DMS114 treated with DMSO at 0.1 percent for 48 hours (cell line): ENCODE measurements around the gene ULBP1.
A peak's percentile ranks its signal among the peaks of the same experiment; 100 is the strongest.
"Not testable (repeated sequence)": the region's sequence is repeated elsewhere in the genome, so short reads cannot be mapped to it uniquely, and the experiment has no call there.

ENCODE experiments used
- DNase-seq: peaks from one replicate; lab custom pipeline; 2025; ENCODE audit not compliant: unreplicated experiment; lab: John Stamatoyannopoulos, UW

The ULBP1 gene

DNA sequence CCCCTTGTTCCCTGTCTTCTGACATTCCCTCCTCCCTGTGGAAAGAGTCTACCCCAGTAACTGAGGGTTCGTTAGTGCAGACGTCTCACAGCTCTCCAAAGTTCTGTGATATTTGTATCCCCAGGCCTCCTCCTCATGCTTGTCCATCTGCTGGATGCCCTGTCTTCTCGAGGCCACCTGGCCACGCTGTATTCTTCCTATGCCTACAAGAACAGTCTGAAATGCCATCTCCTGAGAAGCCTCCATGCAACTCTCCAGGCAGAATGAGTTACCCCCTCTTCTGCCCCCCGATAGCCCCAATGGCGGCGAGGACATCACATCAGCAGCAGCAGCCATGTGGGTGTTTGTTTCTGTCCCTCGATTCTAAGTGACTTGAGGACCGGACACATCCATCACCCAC, 12.6 kb upstream of the ULBP1 start:
- no peak for DNase-seq

DNA sequence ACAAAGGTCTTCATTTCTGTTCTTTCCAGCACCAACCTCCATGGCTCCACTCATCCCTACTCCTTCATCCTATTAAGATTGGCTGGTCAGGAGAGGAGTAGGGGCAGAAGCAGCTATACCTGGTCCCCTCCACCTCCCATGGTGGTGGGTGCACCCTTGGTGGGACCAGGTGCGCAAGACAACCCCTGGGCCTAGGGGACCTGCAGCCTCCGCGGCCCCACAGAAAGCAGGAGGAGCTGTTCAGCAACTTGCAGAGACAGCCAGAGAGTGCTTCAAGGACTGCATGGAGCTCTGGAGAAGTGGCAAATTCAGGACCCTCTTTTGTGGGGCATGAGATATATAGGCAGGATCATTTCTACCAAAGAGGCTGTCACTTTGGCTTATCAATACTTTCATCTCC, 12.1 kb upstream of the ULBP1 start:
- no peak for DNase-seq

DNA sequence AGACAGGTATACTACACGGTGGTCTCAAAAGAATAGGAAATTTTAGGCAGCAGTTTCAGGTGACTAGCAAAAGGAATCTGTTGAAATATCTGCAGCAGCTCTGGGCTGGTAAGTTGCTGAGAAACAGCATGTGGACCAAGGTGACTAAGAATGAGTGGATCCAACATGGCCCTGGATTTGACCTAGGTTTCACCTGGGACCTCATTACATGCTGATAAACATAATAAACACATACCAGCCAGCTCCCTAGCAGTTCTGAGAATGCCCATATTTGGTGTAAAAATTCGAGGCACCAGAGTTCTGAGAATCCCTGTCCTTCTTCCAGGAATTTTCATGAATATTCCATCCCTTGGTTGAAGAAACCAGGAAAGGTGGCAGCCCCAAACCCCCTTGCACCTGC, 10.4 kb upstream of the ULBP1 start:
- not testable (repeated sequence) for DNase-seq

DNA sequence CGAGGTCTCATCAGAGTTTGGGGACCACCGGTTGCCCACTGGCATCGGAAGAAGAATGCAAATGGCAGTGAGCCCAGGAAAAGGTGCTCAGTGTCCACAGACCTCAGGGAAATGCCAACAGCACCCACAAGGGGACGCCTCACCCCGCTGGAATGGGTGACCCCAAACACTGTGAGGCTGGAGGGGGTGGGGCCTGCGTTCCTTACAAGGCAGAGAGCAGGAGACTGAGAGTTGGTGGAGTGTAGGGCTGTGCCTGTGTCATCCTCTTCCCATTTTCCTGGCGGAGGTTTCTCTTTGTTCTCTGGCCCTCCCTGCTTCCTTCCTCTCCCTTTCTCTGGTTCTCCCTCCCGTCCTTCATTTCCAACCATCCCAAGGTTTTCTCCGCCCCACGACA, 9.8 kb upstream of the ULBP1 start:
- DNase-seq, result not testable (repeated sequence)

DNA sequence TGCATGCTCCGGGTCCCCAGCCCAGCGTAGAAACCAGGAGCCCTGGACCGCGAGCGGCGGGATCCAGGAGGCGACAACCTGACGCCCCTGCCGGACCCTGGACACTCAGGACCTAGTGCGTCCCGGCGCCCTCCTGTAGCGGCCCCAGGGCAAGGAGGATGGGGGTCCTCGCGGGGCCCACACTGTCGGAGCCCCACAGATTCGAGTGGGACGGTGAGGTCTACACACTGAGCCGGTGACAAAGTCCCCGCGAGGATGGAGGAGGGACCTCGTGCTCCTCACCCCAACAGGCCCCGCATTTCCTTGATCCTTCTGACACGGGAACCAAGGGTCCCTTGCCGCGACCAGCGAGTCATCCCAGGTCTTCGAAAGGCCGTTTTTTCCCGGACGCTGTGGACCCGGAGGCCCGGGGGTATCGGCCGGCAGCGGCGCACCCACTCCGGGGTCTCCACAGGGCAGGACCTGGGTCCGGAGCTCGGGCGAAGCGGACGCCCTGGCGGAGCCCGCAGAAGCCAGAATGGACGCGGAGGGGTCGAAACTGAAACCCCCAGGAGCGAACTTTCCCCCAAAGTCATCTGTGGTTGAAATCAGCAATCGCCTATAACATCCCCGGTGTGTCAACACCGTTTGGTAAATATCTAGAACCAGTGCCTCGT, 9.3 kb upstream of the ULBP1 start:
- DNase-seq, result not testable (repeated sequence)

DNA sequence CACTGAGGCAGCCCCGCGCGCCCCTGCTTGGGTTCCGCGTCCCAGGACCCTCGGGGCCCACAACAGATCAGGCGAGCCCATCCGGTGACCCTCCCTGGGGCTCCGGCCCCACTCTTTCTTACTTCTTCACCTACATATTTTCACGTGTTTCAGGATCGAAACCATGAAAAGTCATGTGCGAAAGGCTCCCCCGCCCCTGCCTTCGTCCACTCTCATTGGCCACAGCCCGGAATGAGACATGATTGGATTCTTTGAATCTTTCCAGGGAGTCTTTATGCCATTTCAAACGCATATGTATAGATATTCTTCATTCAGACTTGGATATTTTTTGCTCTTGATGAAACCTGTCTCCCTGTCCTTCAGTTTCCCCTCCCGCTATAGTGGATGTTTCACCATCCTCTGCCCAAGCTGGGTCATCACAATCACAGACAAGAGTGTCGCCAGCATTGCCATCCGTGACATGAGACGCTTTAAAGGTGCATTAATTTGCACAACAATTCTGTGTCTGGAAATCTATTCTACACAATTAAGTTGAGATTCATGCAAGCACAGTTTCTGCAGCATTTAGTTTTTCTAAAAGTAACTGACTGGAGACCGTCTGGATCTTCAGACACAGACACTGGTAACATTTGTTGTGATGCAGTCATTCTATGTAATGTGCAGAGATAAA, 8.6 kb upstream of the ULBP1 start:
- DNase-seq, result not testable (repeated sequence)

DNA sequence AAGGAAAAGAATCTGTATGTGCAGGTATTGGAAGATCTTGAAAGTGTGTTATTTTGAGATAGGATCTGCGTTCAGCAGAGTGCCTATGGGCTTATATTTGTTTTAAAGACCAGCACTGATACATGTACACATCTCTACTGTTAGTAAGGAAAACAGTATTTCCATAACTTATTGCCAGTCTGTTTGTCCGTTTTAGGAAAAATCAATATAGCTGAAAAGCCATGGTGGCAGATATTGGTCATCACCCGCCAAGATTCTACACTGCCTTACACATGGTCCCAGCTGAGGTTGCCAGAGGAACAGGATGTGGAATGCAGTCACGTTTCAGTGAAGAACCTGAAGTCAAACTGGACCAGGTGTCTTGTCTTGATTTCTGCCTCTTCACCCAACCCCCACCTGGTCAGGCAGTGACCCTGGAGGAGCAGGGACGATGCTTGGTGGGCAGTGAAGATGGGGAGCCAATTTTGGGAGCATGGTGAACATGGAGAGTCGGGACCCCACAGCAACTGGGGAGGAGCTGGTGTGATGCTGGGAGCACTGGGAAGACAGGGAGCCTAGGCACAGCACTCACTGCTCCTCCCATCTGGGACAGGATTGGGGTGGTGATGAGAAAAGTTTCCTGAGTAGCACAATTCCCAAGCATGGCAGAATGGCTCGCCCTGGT, 8.0 kb upstream of the ULBP1 start:
- not testable (repeated sequence) for DNase-seq

DNA sequence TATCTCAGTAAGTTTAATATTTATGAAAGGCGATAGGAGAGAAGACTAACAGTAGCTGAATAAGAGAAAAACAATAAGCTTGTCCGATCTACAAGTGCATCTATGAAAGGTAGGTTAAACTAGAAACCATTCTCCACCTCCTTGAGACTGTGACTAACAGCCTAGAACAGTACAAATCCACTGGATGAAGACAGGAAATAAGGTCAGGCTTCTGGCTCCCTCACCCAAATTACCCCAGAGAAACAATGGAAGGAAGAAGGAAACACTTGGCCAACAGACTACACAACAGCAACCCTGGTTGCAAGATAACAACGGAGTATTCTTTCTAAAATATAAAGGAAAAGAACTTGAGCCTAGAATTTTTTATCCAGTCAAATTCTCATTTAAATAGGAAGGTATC, 5.6 kb upstream of the ULBP1 start:
- DNase-seq, result not testable (repeated sequence)

DNA sequence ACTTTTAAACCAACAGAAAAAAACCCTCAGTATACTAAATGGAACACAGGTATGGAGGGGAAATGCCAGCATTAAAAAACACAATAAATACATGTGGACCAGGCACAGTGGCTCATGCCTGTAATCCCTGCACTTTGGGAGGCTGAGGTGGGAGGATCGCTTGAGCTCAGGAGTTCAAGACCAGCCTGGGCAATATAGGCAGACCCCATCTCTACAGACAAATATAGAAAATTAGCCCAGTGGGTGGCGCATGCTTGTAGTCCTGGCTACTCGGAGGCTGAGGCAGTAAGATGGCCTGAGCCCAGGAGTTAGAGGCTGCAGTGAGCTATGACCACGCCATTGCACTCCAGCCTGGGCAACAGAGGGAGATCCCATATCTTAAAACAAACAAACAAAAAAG, 3.9 kb upstream of the ULBP1 start:
- not testable (repeated sequence) for DNase-seq

DNA sequence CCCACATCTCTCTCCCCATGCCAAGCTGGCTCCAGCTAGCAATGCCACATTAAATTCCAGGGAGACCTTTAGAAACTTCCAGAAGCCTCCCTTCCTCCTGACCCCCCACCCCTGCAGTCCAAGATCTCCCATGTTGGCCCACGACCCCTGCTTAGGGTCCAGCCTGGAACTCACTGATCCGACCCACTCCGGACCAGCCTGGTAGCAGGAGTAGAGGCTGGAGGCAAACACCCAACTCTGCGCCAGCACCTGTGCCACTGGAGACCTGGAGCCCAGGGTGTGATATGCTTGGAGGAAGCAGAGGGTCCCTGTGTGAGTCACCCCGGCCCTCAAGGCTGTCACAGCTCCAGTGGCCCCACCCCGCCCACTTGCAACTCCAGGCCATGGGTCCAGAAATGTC, 3.3 kb upstream of the ULBP1 start:
- no peak for DNase-seq

DNA sequence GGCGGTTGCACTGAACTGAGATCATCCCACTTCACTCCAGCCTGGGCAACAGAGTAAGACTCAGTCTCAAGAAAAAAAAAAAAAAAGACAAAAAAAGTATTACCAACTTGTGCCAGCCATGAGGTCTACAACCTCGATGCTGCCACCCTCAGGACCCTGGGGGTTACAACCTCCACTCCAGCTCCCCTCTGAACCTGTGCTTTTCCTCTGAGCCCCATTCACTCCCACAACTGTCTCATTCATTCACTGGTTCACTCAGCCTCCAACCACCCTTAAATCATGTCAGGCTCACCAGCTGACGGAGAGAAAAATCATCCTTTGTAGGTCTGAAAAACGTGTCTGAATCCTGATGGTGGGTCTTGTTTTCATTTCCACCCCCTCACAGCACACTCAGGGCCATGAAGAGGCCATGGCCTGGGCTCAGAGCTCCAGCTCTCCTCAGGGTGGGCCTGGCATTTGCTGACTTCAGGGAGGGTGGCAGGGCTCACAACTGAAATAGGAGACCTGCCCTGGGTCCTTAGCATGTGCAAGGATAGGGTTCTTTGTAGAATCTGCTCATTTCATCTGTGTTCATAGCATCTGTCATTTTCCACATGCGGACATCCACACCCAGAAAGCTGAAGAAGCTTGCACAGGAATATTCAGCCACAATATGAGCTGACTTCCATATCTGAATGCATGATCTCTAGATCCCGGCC, 1.9 kb upstream of the ULBP1 start:
- no peak for DNase-seq

DNA sequence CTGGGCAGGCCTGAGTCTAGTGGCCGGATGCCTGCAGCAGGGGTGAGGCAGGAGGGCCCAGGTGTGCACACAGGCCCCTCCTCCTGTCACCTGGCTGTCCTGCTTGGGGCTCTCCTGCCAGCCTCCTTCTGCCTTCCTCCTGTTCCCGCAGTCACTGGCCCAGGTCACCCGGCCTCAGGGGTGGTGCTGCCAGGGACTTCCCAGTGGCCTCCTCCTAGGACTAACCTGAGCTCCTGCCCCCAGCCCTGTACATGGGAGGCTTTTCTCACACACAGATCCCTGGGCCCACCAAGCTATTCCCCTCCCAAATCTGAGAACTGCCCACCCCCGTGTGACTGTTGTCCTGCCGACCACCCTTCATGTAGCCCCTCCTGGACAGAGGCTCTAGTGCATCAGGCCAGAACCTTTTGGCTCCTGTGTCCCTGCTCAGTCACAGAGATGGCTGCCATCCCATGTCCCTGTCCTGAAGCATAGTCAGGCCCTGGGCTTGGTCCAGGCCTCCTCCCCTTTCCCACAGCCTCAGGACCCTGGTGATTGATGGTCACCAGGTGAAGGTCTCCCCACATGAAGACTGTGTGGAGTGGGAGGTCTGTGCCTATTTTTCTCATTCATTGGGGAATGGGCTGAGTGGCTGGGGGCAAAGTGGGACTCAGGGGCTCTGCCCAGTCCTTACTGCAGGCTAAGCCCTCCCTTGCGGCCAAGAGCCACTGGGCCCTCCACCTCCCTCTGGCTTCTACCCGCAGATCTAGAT, 1.1 kb upstream of the ULBP1 start:
- no peak for DNase-seq

DNA sequence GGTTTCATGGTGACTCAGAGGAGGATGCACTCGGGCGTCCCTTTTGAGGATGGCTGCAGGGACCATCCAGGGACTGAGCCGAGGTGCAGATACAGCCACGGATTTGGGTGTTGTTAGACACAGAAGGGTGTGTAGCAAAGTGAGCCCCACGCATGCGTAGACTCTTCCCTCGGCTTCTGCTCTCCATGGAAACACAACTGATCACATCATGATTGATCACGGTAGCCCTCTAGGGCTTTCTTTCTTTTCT, 606 bp upstream of the ULBP1 start:
- DNase-seq, result peak; percentile 35

DNA sequence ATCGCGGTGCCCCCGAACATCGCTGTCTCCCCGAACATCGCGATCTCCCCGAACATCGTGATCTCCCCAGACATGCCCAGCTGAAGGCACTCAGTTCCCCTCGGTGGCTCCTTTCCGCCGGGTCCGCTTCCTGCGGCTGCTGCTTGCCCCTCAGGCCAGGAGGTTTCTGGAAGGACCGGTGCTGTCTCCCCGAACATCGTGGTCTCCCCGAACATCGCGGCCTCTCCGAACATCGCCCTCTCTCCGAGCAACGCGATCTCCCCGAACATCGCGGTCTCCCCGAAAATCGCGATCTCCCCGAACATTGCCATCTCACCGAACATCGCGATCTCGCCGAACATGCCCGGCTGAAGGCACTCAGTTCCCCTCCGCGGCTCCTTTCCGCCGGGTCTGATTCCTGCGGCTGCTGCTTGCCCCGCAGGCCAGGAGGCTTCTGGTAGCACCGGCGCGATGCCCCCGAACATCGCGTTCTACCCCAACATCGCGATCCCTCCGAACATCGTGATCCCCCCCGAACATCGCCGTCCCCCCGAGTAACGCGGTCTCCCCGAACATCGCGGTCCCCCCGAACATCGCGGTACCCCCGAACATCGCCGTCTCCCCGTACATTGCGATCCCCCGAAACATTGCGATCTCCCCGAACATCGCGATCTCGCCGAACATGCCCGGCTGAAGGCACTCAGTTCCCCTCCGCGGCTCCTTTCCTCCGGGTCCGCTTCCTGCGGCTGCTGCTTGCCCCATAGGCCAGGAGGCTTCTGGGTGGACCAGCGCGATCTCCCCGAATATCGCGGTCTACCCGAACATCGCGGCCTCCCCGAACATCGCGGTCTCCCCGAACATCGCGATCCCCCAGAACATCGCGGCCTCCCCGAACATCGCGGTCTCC, 808 bp downstream of the ULBP1 start:
- DNase-seq, result no peak

DNA sequence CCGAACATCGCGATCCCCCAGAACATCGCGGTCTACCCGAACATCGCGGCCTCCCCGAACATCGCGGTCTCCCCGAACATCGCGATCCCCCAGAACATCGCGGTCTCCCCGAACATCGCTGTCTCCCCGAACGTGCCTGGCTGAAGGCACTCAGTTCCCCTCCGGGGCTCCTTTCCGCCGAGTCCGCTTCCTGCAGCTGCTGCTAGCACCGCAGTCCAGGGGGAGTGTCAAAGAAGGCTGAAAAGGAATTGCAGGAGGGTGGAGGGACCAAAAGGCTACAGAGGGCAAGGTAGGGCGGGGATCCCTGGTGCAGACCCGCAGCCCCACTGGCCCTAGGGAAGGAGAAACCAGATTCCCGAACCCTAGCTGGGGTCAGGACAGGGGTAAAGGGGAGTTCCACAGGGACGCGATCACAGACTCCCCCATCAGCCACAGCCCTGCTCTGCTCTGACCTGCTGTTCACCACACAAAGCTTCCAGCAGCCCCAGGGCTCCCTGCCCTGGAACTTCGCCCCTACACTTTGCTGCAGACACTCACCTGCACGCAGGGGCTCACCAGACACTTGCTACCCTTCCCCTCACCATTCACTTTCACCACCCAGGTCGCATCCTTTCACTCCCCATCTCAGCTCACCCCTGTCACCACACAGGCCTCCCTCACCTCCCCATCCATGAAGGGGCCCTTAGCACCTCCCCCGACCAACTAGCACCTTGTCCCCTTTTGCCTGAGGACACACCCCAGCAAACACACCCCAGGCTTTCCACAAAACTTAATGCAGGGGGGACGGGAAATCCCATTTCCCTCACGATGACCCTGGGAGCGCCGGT, 1.7 kb downstream of the ULBP1 start:
- no peak for DNase-seq

DNA sequence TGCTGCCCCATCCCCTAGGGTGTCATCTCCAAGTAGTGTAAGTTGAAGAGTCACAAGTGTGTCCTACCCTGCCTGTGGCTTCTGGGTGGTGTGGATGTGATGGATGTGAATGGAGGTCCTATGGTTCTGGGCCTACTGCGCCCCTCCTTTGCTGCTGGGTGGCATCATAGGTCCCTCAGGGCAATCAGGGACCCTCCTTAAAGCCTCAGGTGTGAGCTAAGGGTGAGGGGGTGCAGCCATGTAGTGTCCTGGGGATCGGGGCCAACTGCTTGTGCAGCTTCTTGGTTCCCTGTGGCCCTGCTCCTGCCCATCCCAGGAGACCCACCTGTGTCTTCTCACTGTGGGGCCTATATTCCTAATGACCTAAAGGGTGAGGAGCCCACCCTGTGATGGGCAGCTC, 2.6 kb downstream of the ULBP1 start:
- DNase-seq, result not testable (repeated sequence)

DNA sequence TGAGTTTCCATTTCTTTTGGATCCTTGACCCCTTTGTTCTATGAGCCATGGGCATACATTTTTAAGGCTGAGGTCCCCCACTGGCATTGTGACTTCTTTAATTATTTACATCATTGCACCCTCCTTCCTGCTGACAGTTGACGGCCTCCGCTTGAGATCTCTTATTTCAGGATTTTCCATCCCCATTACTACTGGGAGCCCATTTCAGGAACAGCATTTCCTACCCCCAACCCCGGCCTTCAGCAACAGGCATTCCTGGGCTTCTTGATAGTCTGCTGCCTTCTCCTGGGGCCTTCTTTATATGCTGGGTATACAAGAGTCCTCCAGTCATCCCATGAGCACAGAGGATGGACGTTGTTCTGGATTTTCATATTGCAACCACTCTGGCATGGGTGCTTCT, 3.8 kb downstream of the ULBP1 start:
- DNase-seq, result no peak

DNA sequence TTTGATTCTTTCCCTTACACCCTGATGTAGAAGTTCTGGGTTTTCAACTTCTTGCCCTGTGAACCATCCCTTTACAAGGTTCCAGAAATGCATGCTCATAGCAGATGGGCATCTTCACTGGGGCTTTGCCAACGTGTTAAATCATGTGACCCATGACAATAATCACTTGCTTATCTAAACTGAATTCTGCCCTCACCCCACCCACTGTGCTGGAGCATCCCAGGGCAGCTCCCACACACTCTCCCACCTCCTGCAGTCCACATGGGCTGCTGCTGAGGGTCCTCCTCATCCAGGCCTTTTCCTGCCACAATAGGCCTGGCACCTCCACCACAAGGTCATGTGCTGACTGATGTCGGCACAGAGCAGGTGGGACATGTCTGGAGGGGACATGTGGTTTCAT, 4.3 kb downstream of the ULBP1 start:
- DNase-seq, result not testable (repeated sequence)

DNA sequence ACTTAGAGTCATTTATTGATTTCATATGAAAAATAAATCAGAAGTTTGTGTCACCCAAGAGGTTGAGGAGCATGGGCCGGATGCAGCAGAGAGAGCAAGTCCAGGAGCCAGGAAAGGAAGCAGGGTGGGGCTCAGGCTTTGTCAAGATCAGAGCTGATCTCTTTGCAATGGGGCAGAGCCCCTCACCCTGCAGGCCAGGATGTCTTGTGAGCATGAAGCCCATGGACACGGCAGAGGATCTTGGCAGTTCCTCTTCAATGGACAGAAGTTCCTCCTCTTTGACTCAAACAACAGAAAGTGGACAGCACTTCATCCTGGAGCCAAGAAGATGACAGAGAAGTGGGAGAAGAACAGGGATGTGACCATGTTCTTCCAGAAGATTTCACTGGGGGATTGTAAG, 5.2 kb downstream of the ULBP1 start:
- not testable (repeated sequence) for DNase-seq

DNA sequence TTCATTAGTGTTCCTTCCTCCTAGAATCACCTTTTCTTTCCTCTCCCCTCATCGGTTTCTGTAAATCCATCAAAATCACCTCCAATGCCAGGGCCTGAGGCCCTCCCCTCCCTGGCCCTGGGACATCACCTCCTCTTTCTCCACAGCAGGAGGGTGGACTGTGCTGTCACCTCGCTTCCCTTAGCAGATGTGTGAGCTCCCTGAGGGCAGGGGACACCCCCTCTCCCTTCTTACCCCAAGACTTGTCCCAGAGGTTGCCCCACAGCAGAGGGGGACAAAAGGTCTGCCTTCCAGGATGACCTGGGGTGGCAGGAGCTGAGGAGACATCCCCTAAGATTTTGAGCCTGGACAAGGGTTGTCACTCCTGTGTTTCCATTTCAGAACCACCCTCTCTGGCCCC, 5.9 kb downstream of the ULBP1 start:
- no peak for DNase-seq
